Loucy (cell line): ENCODE results near the gene ZNF692.

Source experiments
- EZH2phosphoT487 ChIP-seq: fragments of 200-600 bp; IDR thresholded peaks from 2 replicates; pipeline ENCODE4 v1.6.1; 2018; ENCODE audit warnings: antibody characterized with exemption, mild to moderate bottlenecking, moderate library complexity, borderline replicate concordance
- TF ChIP-seq, protein P1 (sequence below): fragments of 200-600 bp; sonication (generic); conservative IDR thresholded peaks from 2 replicates; pipeline ENCODE4 v1.5.1; 2014; ENCODE audit warnings: mild to moderate bottlenecking, antibody characterized with exemption, low read length

DNA sequence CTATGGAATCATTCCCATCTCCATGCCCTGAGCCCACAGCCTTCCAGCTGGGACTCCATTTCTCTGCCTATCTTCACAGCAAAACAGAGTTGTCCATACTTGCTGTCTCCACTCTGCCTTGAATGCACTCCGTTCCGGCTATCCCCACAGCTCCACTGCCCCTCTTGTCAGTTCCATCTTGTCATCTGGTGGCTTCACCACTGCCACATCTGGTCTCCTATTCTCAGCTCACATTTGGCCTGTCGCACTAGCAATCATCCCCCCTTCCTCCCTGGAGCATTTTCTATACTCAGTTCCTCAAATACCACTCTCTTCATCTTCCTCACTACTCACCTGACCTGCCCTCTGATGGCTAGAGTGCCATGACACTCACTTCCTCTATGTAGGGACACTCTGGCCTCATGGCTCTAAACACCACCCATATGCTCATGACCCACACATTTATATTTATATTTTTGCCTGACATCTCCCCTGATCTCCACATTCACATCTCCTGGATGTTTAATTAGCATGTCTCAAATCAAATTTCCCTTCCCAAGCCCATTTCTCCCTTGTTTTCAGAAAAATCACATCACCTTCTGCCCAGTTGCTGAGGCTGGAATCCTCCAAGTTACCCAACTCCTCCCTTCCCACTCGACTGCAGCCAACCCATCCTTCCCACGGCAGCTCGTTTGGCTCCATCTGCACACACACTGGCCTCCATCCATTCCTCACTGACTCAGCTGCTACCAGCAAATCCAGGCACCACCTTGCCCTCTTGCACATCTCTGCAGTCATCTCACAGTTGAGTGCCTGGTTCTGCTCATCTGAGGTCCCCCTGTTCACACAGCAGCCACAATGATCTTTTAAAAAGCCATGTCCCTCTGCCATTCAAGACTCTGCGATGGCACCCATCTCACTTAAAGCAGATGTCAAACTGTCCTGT is 6.1 kb downstream of the ZNF692 start:
- TF ChIP-seq, protein P1, sequence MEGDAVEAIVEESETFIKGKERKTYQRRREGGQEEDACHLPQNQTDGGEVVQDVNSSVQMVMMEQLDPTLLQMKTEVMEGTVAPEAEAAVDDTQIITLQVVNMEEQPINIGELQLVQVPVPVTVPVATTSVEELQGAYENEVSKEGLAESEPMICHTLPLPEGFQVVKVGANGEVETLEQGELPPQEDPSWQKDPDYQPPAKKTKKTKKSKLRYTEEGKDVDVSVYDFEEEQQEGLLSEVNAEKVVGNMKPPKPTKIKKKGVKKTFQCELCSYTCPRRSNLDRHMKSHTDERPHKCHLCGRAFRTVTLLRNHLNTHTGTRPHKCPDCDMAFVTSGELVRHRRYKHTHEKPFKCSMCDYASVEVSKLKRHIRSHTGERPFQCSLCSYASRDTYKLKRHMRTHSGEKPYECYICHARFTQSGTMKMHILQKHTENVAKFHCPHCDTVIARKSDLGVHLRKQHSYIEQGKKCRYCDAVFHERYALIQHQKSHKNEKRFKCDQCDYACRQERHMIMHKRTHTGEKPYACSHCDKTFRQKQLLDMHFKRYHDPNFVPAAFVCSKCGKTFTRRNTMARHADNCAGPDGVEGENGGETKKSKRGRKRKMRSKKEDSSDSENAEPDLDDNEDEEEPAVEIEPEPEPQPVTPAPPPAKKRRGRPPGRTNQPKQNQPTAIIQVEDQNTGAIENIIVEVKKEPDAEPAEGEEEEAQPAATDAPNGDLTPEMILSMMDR, result no peak
- no peak for TF ChIP-seq EZH2phosphoT487
